ENCODE measurements around the gene CLK2. TPM values are rescaled to one million over a fixed set of nuclear protein-coding genes. Genes with fewer than 3 reads are reported as not detected.

CLK2 gene
- total RNA-seq, 1 donor from 2014 or later = 32.1 TPM

DNA sequence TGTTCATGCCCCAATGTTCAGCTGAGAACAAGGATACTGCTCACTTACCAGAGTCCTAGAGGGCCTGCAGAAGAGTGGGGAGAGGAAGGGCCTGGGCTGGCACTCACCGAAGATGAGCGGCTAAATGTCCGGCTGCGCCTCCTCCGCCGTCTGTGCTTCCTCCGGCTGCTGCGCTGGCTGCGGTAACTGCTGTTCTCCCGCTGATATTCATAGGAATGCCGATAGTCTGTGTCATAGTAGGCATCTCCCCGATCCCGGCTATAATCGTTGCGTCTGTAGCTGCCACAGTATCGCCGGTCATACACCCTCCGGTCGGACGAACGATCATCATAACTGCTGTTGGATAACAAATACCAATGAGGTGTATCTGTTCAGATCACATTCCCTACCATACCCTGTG, 3.9 kb downstream of the CLK2 start:
- H3K4me3 ChIP-seq = no peak overlapping the region
- peaks cover 53 to 69% of the 10 kb centered on the region in 2 donors for H3K36me3 ChIP-seq
- intact Hi-C loops (cut with DNase I) = no loop called here
- H3K4me1 ChIP-seq = peaks cover 5 to 13% of the 10 kb centered on the region in 2 donors
- no peak overlapping the region for H3K27ac ChIP-seq
- DNase-seq (ENCODE audit: low spot score in 2 of 2) = no peak
- H3K27me3 ChIP-seq = no peaks in the 10 kb centered on the region
- no peaks in the 10 kb centered on the region for H3K9me3 ChIP-seq
- no peak for TF ChIP-seq CTCF (IDR thresholded peaks at IDR 0.05)

DNA sequence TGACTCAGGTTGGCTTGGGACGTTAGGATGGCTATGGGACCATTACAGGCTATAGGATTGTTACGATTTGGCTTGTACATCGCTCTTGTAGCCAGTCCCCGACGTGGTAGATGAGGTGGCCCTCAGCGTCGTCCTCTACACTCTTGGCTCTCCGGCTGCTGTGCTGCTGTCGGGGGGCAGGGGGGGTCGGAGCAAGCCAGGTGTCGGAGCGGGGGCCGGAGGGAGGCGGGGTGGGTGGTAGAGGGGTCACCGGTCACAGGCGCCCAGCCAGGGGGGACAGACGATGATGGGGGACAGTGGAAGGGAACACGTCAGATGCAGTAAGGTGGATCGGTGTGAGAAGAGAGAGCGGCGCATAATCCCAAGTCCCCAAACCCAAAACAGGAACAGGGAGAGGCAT, 4.7 kb downstream of the CLK2 start:
- peaks cover 59 to 76% of the 10 kb centered on the region in 2 donors for H3K36me3 ChIP-seq
- H3K27ac ChIP-seq = no peak overlapping the region
- H3K27me3 ChIP-seq = no peaks in the 10 kb centered on the region
- no peaks in the 10 kb centered on the region for H3K9me3 ChIP-seq
- H3K4me1 ChIP-seq = peaks cover 5 to 10% of the 10 kb centered on the region in 2 donors
- H3K4me3 ChIP-seq = no peak overlapping the region
- no peak for TF ChIP-seq CTCF (IDR thresholded peaks at IDR 0.05)
- intact Hi-C loops (cut with DNase I) = no loop called here
- no peak for DNase-seq (ENCODE audit: low spot score in 2 of 2)

DNA sequence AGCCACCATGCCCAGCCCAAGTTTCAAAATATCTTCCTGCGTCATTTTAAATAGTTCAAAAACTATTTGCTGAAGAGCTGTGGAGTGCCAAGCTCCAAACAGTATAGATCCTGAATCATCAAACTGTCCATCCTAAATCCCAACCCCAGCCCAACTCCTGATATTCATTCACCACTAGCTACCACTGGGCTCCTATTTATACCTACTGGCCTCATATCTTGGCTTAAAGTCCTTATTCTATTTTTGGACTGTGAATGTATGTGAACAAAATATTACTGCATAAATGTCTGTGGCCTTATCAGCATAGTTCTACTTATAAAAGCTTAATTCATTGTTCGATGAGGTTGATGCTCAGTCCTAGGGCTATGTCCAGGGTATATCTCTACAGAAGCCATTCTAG, 5.9 kb downstream of the CLK2 start:
- Histone ChIP-seq H3K36me3 (peaks cover 60 to 84% of the 10 kb centered on the region in 2 donors), H3K4me3 (no peak overlapping the region)
- no peak for TF ChIP-seq CTCF (IDR thresholded peaks at IDR 0.05)

GRCh38 chr1:155266553-155266952, 6.8 kb downstream of the CLK2 start:
- Histone ChIP-seq H3K4me3 (no peak overlapping the region), H3K27ac (no peak overlapping the region), H3K27me3 (no peaks in the 10 kb centered on the region), H3K4me1 (peaks cover under 1 to 7% of the 10 kb centered on the region in 2 donors), H3K36me3 (peaks cover 60 to 84% of the 10 kb centered on the region in 2 donors), H3K9me3 (no peaks in the 10 kb centered on the region)
- no peak for DNase-seq (ENCODE audit: low spot score in 2 of 2)
- no peak for TF ChIP-seq CTCF (IDR thresholded peaks at IDR 0.05)
- intact Hi-C loops (cut with DNase I) = no loop called here

More for the DNA sequence above, 5.9 kb downstream of the CLK2 start:
- Histone ChIP-seq H3K9me3 (no peaks in the 10 kb centered on the region), H3K27ac (no peak overlapping the region), H3K27me3 (no peaks in the 10 kb centered on the region), H3K4me1 (peaks cover 4 to 14% of the 10 kb centered on the region in 2 donors)
- intact Hi-C loops (cut with DNase I) = no loop called here
- DNase-seq (ENCODE audit: low spot score in 2 of 2) = no peak

DNA sequence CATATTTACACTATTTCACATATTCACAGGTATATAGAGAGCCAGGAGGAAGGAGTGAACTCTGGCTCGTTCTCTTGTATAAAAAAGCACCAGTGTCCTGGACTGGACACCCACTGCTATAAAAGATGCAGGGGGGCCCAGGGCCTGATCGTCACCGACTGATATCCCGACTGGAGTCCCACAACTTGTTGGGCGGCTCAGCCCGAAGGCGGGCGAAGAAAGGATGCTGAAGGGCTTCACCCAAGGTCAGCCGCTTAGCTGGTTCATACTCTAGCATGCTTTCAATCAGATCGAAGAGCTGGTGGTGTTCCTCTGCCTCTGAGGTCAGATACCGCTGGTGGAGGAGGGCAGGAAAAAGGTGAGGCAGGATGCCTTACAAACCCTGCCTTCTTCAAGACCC, 10.2 kb downstream of the CLK2 start:
- H3K27me3 ChIP-seq = no peaks in the 10 kb centered on the region
- H3K9me3 ChIP-seq = no peaks in the 10 kb centered on the region
- no peak for TF ChIP-seq CTCF (IDR thresholded peaks at IDR 0.05)
- intact Hi-C loops (cut with DNase I) = no loop called here
- DNase-seq (ENCODE audit: low spot score in 2 of 2) = no peak
- peaks cover 7 to 13% of the 10 kb centered on the region in 2 donors for H3K4me1 ChIP-seq
- no peak overlapping the region for H3K27ac ChIP-seq
- H3K36me3 ChIP-seq = peaks cover 41 to 67% of the 10 kb centered on the region in 2 donors
- peak overlapping the region in 1 of 2 donors; percentile 69 for H3K4me3 ChIP-seq
